ENCODE measurements around the gene PPM1G. TPM values are rescaled to one million over a fixed set of nuclear protein-coding genes. Genes with fewer than 3 reads are reported as not detected.
"Not testable (repeated sequence)": the region's sequence is repeated elsewhere in the genome, so short reads cannot be mapped to it uniquely, and the experiment has no call there.

The PPM1G gene
- total RNA-seq, 1 donor from 2014 or later: 98.8 TPM

- no peak for DNase-seq (ENCODE audit: extremely low read depth, low read depth, low spot score)
Measured at GRCh38 chr2:27376151-27376865, 33.1 kb downstream of the PPM1G start.

DNA sequence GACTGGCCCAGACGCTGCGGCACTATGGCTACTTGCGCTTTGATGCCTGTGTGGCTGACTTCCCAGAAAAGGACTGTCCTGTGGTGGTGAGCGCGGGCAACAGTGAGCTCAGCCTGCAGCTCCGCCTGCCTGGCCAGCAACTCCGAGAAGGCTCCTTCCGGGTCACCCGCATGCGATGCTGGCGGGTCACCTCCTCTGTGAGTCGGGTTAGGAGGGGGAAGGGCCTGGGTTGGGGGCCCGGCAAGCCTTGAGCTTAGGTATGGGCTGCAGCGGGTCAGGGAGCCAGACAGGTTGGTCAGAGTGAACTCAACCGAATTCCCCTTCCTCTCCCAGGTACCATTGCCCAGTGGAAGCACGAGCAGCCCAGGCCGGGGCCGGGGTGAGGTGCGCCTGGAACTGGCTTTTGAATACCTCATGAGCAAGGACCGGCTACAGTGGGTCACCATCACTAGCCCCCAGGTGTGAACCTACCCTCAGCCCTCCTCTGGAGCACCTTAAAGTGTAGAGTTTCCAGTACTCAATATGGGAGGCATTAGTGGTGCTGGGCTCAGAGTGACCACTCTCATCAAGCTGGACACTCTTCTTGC lies 33.8 kb downstream of the PPM1G start:
- DNase-seq (ENCODE audit: extremely low read depth, low read depth, low spot score): no peak

- DNase-seq (ENCODE audit: extremely low read depth, low read depth, low spot score): no peak
Measured at GRCh38 chr2:27373567-27373966, 35.8 kb downstream of the PPM1G start.

DNA sequence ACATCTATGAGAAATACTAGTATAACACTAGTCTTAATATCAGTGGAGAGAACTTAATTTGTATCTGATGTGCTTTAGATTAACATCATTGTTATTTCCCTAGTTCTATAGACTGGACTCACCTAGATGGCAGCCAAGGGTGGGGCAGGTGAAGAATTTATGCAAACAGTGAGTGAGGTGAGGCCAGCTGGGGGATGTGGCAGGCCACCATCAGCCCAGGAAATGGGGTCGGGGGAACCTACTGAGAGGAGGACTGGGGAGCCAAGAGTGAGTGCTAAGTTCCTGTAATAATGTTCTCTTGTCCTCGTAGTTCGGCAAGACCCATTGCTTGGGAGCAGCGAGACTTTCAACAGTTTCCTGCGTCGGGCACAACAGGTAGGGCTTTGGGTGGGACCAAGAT lies 36.5 kb downstream of the PPM1G start:
- DNase-seq (ENCODE audit: extremely low read depth, low read depth, low spot score): no peak

DNA sequence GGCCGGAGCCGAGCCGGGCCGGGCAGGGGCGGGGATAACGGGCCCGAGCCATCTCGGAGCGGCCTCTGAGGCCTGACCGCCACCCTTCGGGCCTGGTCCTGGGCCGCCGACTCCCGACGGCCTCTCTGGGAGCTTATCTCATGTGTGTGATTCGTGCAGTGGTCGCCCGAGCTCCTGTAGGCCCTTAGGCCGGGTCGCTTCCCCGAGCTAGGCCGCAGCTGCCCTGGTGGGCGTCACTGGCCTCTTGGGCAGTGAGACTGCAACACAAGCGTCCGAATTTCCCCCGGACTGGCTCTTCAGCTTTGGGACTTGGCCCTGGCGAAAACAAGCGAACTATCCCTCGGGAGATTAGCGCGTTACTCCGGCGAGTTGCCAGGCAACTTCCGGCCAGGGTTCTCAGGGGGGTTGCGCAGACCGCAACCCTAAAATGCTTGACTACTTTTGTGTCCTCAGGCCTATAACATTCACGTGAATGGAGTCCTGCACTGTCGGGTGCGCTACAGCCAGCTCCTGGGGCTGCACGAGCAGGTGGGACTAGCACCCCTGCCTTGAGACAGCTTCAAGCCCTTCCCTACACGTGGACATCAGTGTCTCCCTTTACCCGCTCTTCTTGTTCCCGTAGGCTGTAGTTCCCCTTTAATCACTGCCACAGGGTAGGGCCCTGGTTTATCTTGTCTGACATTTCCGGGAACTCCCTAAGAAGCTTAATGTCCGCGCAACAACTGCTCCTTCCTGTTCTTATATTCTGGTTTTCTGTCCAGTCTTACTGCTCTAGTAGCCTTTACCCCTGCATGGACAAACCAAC lies 38.4 kb downstream of the PPM1G start:
- no peak for DNase-seq (ENCODE audit: extremely low read depth, low read depth, low spot score)

- DNase-seq (ENCODE audit: extremely low read depth, low read depth, low spot score): peak; percentile 90
Measured at GRCh38 chr2:27370026-27370815, 39.2 kb downstream of the PPM1G start, which contains the start of the genes EIF2B4 and SNX17. EIF2B4 (minus strand) TSS chr2:27370338; CDS start chr2:27370314, 24 bp downstream. SNX17 (plus strand) TSS chr2:27370616; CDS start chr2:27370744, 128 bp downstream.

DNA sequence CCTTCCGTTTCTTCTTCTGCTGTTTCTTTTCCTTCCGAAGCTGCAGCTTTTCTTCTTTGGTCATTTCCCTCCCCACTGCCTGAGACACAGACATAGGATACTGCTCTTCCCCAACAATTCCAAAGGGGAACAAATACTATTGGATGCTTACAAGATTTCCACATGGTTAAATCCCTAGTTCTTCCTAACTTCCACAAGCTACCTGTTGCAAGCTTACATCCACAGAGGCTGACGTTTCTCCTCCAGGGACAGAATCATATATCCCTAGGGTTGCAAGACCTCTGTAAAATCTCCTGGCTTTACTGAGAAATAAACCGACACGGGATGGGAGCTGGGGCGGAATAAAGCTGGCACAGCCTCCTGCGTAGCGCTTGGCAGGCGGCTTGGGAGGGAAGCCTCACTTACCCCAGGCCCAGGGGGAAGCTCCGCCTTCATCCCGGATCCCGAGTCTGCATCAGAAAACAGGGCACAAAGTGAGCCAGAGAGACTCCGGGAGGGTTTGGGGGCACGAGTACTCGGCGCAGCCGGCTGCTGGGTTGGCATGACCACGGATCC lies 39.8 kb downstream of the PPM1G start:
- DNase-seq (ENCODE audit: extremely low read depth, low read depth, low spot score): no peak

GRCh38 chr2:27363933-27364332 lies 45.5 kb downstream of the PPM1G start:
- DNase-seq (ENCODE audit: extremely low read depth, low read depth, low spot score): no peak

DNA sequence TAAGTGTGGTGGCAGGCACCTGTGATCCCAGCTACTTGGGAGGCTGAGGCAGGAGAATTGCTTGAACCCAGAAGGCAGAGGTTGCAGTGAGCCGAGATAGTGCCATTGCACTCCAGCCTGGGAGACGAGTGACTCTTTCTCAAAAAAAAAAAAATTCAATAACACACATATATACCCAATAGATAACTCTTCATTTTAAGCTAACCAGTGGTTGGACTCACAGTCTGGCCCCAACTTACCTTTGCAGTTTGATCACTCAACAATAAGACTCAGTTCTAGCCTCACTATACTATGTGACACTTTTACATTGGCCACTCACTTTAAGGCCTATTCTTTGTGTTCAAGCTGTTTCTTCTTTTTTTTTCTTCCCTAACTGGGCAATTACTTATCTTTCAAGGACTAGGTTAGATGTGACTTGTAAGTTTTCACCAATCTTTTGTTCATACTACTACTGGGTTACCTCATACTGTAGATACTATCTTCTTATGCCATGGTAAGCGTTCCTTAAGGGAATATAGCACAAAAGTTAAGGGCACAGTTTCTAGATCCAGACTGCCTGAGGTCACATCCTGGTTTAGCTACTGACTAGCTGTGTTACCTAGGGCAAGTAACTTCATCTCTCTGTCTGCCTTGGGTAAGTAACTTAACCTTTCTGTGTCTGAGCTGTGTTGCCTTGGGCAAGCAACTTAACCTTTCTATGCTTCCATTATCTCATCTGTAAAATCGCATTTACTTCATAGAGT lies 46.5 kb downstream of the PPM1G start:
- DNase-seq (ENCODE audit: extremely low read depth, low read depth, low spot score): no peak

- DNase-seq (ENCODE audit: extremely low read depth, low read depth, low spot score): peak; percentile 85
Measured at GRCh38 chr2:27356382-27357181, 52.8 kb downstream of the PPM1G start, which contains the start of gene GTF3C2. GTF3C2 (minus strand) TSS chr2:27356764; CDS start chr2:27343554, 13,210 bp downstream.

DNA sequence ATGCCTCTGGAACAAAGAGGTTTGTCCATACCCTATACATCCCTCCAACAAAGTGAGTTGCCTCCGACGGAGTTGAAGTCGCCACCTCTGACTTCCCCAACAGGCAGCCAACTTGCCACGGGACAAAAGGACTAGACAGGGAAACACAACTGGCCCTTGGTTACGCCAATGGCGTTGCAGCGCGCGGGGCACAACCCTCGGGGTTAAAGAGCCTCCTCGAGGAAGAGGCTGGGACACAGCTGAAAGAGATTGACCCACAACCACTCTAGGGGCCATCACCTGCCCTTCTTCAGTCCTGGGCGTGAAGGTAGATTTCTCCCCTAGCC lies 53.4 kb downstream of the PPM1G start:
- no peak for DNase-seq (ENCODE audit: extremely low read depth, low read depth, low spot score)

GRCh38 chr2:27354597-27354927 lies 54.8 kb downstream of the PPM1G start:
- DNase-seq (ENCODE audit: extremely low read depth, low read depth, low spot score): no peak

GRCh38 chr2:27353762-27354596 lies 55.4 kb downstream of the PPM1G start:
- no peak for DNase-seq (ENCODE audit: extremely low read depth, low read depth, low spot score)

GRCh38 chr2:27353386-27353761 lies 56.0 kb downstream of the PPM1G start:
- DNase-seq (ENCODE audit: extremely low read depth, low read depth, low spot score): not testable (repeated sequence)

DNA sequence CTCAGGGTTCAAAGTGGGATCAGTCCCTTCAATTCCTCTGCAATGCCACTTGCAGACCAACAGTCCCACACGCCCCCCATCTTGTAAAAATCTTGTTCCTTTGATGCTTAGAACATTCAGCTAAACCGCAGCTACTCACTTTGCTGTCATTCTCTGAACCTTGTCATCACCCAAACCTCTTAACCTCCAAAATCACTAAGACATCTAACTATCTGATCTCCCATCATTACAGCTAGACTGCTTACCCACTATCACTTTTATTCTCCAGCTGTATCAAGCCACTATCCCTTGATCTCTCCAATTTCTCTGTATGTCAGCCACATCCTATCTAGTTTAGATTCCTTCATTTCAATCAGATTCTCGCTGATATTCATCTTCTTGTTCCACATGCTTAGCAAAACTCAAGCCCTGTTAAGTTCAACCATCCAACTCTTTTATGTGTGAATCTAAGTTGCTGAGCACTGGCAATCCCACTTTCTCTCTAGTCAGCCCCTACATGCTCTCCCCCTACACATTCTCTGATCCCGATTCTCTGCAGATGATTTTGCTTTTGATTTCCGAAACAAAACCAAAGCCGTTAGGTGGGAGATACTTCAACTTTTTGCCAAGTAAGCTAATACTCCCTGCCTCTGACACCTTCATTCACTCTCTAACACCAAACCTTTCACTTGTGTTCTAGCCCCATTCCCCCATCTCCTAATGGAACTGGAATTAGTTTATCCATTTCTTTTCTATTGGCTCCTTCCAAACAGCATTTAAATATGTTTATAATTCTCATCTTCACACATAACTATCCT lies 57.4 kb downstream of the PPM1G start:
- DNase-seq (ENCODE audit: extremely low read depth, low read depth, low spot score): no peak

- no peak for DNase-seq (ENCODE audit: extremely low read depth, low read depth, low spot score)
Measured at GRCh38 chr2:27350106-27350693, 59.2 kb downstream of the PPM1G start.

DNA sequence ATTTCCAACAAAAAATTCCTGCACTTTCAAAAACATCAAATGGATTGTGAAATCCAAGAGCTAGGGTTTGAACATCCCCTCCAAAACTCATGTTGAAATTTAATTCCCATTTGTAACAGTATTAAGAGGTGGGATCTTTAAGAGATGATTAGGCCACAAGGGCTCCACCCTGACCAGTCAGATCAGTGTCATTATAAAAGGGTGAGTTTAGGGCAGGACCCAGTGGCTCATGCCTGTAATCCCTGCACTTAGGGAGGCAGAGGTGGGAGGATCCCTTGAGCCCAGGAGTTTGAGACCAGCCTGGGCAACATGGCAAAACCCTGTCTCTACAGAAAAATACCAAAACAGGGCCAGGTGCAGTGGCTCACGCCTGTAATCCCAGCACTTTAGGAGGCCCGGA lies 61.8 kb downstream of the PPM1G start:
- DNase-seq (ENCODE audit: extremely low read depth, low read depth, low spot score): no peak
